Measurements from ENCODE around the gene PPP1R13L.

DNA sequence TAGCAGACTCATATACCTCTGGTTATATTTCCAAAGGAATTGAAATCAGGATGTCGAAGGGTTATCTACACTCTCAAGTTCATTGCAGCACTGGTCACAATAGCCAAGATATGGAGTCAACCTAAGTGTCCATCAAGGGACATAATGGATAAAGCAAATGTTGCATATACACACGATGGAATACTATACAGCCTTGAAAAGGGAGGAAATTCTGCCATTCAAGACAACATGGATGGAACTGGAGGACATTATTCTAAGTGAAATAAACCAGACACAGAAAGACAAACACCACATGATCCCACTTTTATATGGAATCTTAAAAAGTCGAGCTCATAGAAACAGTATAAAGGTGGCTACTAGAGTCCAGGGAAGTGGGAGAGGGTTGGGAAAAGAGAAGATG lies 32.5 kb upstream of the PPP1R13L start:
- TF ChIP-seq, protein P1, sequence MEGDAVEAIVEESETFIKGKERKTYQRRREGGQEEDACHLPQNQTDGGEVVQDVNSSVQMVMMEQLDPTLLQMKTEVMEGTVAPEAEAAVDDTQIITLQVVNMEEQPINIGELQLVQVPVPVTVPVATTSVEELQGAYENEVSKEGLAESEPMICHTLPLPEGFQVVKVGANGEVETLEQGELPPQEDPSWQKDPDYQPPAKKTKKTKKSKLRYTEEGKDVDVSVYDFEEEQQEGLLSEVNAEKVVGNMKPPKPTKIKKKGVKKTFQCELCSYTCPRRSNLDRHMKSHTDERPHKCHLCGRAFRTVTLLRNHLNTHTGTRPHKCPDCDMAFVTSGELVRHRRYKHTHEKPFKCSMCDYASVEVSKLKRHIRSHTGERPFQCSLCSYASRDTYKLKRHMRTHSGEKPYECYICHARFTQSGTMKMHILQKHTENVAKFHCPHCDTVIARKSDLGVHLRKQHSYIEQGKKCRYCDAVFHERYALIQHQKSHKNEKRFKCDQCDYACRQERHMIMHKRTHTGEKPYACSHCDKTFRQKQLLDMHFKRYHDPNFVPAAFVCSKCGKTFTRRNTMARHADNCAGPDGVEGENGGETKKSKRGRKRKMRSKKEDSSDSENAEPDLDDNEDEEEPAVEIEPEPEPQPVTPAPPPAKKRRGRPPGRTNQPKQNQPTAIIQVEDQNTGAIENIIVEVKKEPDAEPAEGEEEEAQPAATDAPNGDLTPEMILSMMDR (conservative IDR thresholded peaks at IDR 0.05; ENCODE audit: low read depth, low read length), result no peak
- TF ChIP-seq EZH2 (IDR thresholded peaks at IDR 0.05; ENCODE audit: low read length, unreplicated experiment) (no peak), EZH2phosphoT487 (IDR thresholded peaks at IDR 0.05; ENCODE audit: borderline replicate concordance, low read length) (no peak)
